Neural progenitor cell (in vitro differentiated cells): ENCODE results near the gene LCP1.

ENCODE experiments used
- EZH2 ChIP-seq: fragments of 200-600 bp; sonication (generic); IDR thresholded peaks from 2 replicates; pipeline ENCODE4 v1.6.1; 2017; ENCODE audit warnings: antibody characterized with exemption, mild to moderate bottlenecking, moderate library complexity
- TF ChIP-seq, protein P1 (sequence below): fragments of 200-600 bp; sonication (generic); IDR thresholded peaks from 2 replicates; pipeline ENCODE4 v1.5.1; 2017; ENCODE audit warnings: antibody characterized with exemption, mild to moderate bottlenecking

- TF ChIP-seq, protein P1, sequence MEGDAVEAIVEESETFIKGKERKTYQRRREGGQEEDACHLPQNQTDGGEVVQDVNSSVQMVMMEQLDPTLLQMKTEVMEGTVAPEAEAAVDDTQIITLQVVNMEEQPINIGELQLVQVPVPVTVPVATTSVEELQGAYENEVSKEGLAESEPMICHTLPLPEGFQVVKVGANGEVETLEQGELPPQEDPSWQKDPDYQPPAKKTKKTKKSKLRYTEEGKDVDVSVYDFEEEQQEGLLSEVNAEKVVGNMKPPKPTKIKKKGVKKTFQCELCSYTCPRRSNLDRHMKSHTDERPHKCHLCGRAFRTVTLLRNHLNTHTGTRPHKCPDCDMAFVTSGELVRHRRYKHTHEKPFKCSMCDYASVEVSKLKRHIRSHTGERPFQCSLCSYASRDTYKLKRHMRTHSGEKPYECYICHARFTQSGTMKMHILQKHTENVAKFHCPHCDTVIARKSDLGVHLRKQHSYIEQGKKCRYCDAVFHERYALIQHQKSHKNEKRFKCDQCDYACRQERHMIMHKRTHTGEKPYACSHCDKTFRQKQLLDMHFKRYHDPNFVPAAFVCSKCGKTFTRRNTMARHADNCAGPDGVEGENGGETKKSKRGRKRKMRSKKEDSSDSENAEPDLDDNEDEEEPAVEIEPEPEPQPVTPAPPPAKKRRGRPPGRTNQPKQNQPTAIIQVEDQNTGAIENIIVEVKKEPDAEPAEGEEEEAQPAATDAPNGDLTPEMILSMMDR: no peak
- no peak for TF ChIP-seq EZH2
Measured at GRCh38 chr13:46087481-46087880, 94.5 kb downstream of the LCP1 start.
